ENCODE measurements around the gene CAMK2D. TPM values are rescaled to one million over a fixed set of nuclear protein-coding genes. Genes with fewer than 3 reads are reported as not detected.

The CAMK2D gene
- total RNA-seq, 1 experiment from 2014 or later, result 165 TPM

GRCh38 chr4:113481820-113482219 lies 279.7 kb downstream of the CAMK2D start:
- Histone ChIP-seq H3K9ac (ENCODE audit: low read length) (no peak overlapping the region), H3K36me3 (ENCODE audit: insufficient read depth, low read length) (peaks cover 46% of the 10 kb centered on the region)
- no peak for DNase-seq

GRCh38 chr4:113480109-113480508 lies 281.4 kb downstream of the CAMK2D start:
- Histone ChIP-seq H3K36me3 (ENCODE audit: insufficient read depth, low read length) (peaks cover 52% of the 10 kb centered on the region), H3K79me2 (ENCODE audit: low read length) (no peaks in the 10 kb centered on the region), H3K9me2 (replicated peaks; ENCODE audit: insufficient read depth, low read length) (no peaks in the 10 kb centered on the region), H3K4me1 (ENCODE audit: low read length) (no peaks in the 10 kb centered on the region), H3K4me2 (ENCODE audit: low read depth, low read length, poor library complexity, severe bottlenecking) (no peak overlapping the region), H3K27ac (ENCODE audit: low read length) (no peak overlapping the region), H2AFZ (ENCODE audit: low read length) (no peak overlapping the region), H3K27me3 (ENCODE audit: low read length) (no peaks in the 10 kb centered on the region), H3K9ac (ENCODE audit: low read length) (no peak overlapping the region), H3K4me3 (ENCODE audit: low read length) (no peak overlapping the region), H4K20me1 (ENCODE audit: insufficient read depth, low read depth, low read length) (no peaks in the 10 kb centered on the region), H3K9me3 (ENCODE audit: low read length) (no peaks in the 10 kb centered on the region)
- no peak for DNase-seq

More at GRCh38 chr4:113481820-113482219, 279.7 kb downstream of the CAMK2D start:
- Histone ChIP-seq H3K4me1 (ENCODE audit: low read length) (no peaks in the 10 kb centered on the region), H3K27ac (ENCODE audit: low read length) (no peak overlapping the region), H3K4me2 (ENCODE audit: low read depth, low read length, poor library complexity, severe bottlenecking) (no peak overlapping the region), H2AFZ (ENCODE audit: low read length) (no peak overlapping the region), H4K20me1 (ENCODE audit: insufficient read depth, low read depth, low read length) (no peaks in the 10 kb centered on the region), H3K9me3 (ENCODE audit: low read length) (no peaks in the 10 kb centered on the region), H3K4me3 (ENCODE audit: low read length) (no peak overlapping the region), H3K27me3 (ENCODE audit: low read length) (no peaks in the 10 kb centered on the region), H3K79me2 (ENCODE audit: low read length) (no peaks in the 10 kb centered on the region), H3K9me2 (replicated peaks; ENCODE audit: insufficient read depth, low read length) (no peaks in the 10 kb centered on the region)

GRCh38 chr4:113478032-113478431 lies 283.5 kb downstream of the CAMK2D start:
- Histone ChIP-seq H3K79me2 (ENCODE audit: low read length) (0 out of 2 replicates have a peak, but pooled peaks cover 2% of the 10 kb centered on the region), H4K20me1 (ENCODE audit: insufficient read depth, low read depth, low read length) (no peaks in the 10 kb centered on the region), H3K4me2 (ENCODE audit: low read depth, low read length, poor library complexity, severe bottlenecking) (no peak overlapping the region)

GRCh38 chr4:113476800-113477199 lies 284.7 kb downstream of the CAMK2D start:
- Histone ChIP-seq H4K20me1 (ENCODE audit: insufficient read depth, low read depth, low read length) (no peaks in the 10 kb centered on the region), H3K36me3 (ENCODE audit: insufficient read depth, low read length) (peaks cover 37% of the 10 kb centered on the region), H3K9ac (ENCODE audit: low read length) (no peak overlapping the region), H3K27me3 (ENCODE audit: low read length) (no peaks in the 10 kb centered on the region), H3K27ac (ENCODE audit: low read length) (no peak overlapping the region), H3K4me1 (ENCODE audit: low read length) (no peaks in the 10 kb centered on the region), H2AFZ (ENCODE audit: low read length) (no peak overlapping the region), H3K9me3 (ENCODE audit: low read length) (no peaks in the 10 kb centered on the region), H3K79me2 (ENCODE audit: low read length) (0 out of 2 replicates have a peak, but pooled peaks cover 3% of the 10 kb centered on the region), H3K4me2 (ENCODE audit: low read depth, low read length, poor library complexity, severe bottlenecking) (no peak overlapping the region), H3K4me3 (ENCODE audit: low read length) (no peak overlapping the region), H3K9me2 (replicated peaks; ENCODE audit: insufficient read depth, low read length) (no peaks in the 10 kb centered on the region)
- no peak for DNase-seq

More at GRCh38 chr4:113478032-113478431, 283.5 kb downstream of the CAMK2D start:
- peaks cover 41% of the 10 kb centered on the region for H3K36me3 ChIP-seq (ENCODE audit: insufficient read depth, low read length)
- no peak overlapping the region for H2AFZ ChIP-seq (ENCODE audit: low read length)
- H3K9ac ChIP-seq (ENCODE audit: low read length), result no peak overlapping the region
- H3K27ac ChIP-seq (ENCODE audit: low read length), result no peak overlapping the region
- no peaks in the 10 kb centered on the region for H3K4me1 ChIP-seq (ENCODE audit: low read length)
- DNase-seq, result no peak
- no peak overlapping the region for H3K4me3 ChIP-seq (ENCODE audit: low read length)
- no peaks in the 10 kb centered on the region for H3K27me3 ChIP-seq (ENCODE audit: low read length)
- no peaks in the 10 kb centered on the region for H3K9me3 ChIP-seq (ENCODE audit: low read length)
- no peaks in the 10 kb centered on the region for H3K9me2 ChIP-seq (replicated peaks; ENCODE audit: insufficient read depth, low read length)

GRCh38 chr4:113474017-113474416 lies 287.5 kb downstream of the CAMK2D start:
- H3K79me2 ChIP-seq (ENCODE audit: low read length), result 0 out of 2 replicates have a peak, but pooled peaks cover 3% of the 10 kb centered on the region
- H3K4me1 ChIP-seq (ENCODE audit: low read length), result no peaks in the 10 kb centered on the region
- no peak overlapping the region for H2AFZ ChIP-seq (ENCODE audit: low read length)
- DNase-seq, result no peak
- no peak overlapping the region for H3K27ac ChIP-seq (ENCODE audit: low read length)
- no peak overlapping the region for H3K4me3 ChIP-seq (ENCODE audit: low read length)
- H3K9me2 ChIP-seq (replicated peaks; ENCODE audit: insufficient read depth, low read length), result no peaks in the 10 kb centered on the region
- H3K4me2 ChIP-seq (ENCODE audit: low read depth, low read length, poor library complexity, severe bottlenecking), result no peak overlapping the region
- peaks cover 31% of the 10 kb centered on the region for H3K36me3 ChIP-seq (ENCODE audit: insufficient read depth, low read length)
- no peaks in the 10 kb centered on the region for H3K9me3 ChIP-seq (ENCODE audit: low read length)
- no peak overlapping the region for H3K9ac ChIP-seq (ENCODE audit: low read length)
- H4K20me1 ChIP-seq (ENCODE audit: insufficient read depth, low read depth, low read length), result no peaks in the 10 kb centered on the region
- no peaks in the 10 kb centered on the region for H3K27me3 ChIP-seq (ENCODE audit: low read length)

GRCh38 chr4:113472864-113473263 lies 288.7 kb downstream of the CAMK2D start:
- H3K4me1 ChIP-seq (ENCODE audit: low read length), result no peaks in the 10 kb centered on the region
- H3K9ac ChIP-seq (ENCODE audit: low read length), result no peak overlapping the region
- H3K4me2 ChIP-seq (ENCODE audit: low read depth, low read length, poor library complexity, severe bottlenecking), result no peak overlapping the region
- no peaks in the 10 kb centered on the region for H3K9me3 ChIP-seq (ENCODE audit: low read length)
- H3K9me2 ChIP-seq (replicated peaks; ENCODE audit: insufficient read depth, low read length), result no peaks in the 10 kb centered on the region
- no peaks in the 10 kb centered on the region for H4K20me1 ChIP-seq (ENCODE audit: insufficient read depth, low read depth, low read length)
- no peak overlapping the region for H3K27ac ChIP-seq (ENCODE audit: low read length)
- no peaks in the 10 kb centered on the region for H3K27me3 ChIP-seq (ENCODE audit: low read length)
- H3K79me2 ChIP-seq (ENCODE audit: low read length), result 0 out of 2 replicates have a peak, but pooled peaks cover 3% of the 10 kb centered on the region
- H2AFZ ChIP-seq (ENCODE audit: low read length), result no peak overlapping the region
- peaks cover 19% of the 10 kb centered on the region for H3K36me3 ChIP-seq (ENCODE audit: insufficient read depth, low read length)
- DNase-seq, result no peak
- H3K4me3 ChIP-seq (ENCODE audit: low read length), result no peak overlapping the region

- Histone ChIP-seq H3K9me3 (ENCODE audit: low read length) (no peaks in the 10 kb centered on the region), H2AFZ (ENCODE audit: low read length) (no peak overlapping the region), H3K4me3 (ENCODE audit: low read length) (no peak overlapping the region), H3K9ac (ENCODE audit: low read length) (no peak overlapping the region), H3K4me2 (ENCODE audit: low read depth, low read length, poor library complexity, severe bottlenecking) (no peak overlapping the region), H3K79me2 (ENCODE audit: low read length) (0 out of 2 replicates have a peak, but pooled peaks cover 3% of the 10 kb centered on the region), H3K27ac (ENCODE audit: low read length) (no peak overlapping the region), H3K27me3 (ENCODE audit: low read length) (no peaks in the 10 kb centered on the region), H4K20me1 (ENCODE audit: insufficient read depth, low read depth, low read length) (no peaks in the 10 kb centered on the region), H3K9me2 (replicated peaks; ENCODE audit: insufficient read depth, low read length) (no peaks in the 10 kb centered on the region), H3K4me1 (ENCODE audit: low read length) (no peaks in the 10 kb centered on the region), H3K36me3 (ENCODE audit: insufficient read depth, low read length) (peaks cover 8% of the 10 kb centered on the region)
- no peak for DNase-seq
Observed at GRCh38 chr4:113471146-113471860, 290.2 kb downstream of the CAMK2D start.

- Histone ChIP-seq H3K27ac (ENCODE audit: low read length) (no peak overlapping the region), H3K4me3 (ENCODE audit: low read length) (no peak overlapping the region), H2AFZ (ENCODE audit: low read length) (no peak overlapping the region), H3K9me2 (replicated peaks; ENCODE audit: insufficient read depth, low read length) (no peaks in the 10 kb centered on the region), H3K36me3 (ENCODE audit: insufficient read depth, low read length) (peaks cover 9% of the 10 kb centered on the region; the same call in 1 of the 2 replicates), H3K9me3 (ENCODE audit: low read length) (no peaks in the 10 kb centered on the region), H3K9ac (ENCODE audit: low read length) (no peak overlapping the region), H3K4me1 (ENCODE audit: low read length) (no peaks in the 10 kb centered on the region), H3K27me3 (ENCODE audit: low read length) (no peaks in the 10 kb centered on the region), H3K4me2 (ENCODE audit: low read depth, low read length, poor library complexity, severe bottlenecking) (no peak overlapping the region), H4K20me1 (ENCODE audit: insufficient read depth, low read depth, low read length) (no peaks in the 10 kb centered on the region), H3K79me2 (ENCODE audit: low read length) (0 out of 2 replicates have a peak, but pooled peaks cover 3% of the 10 kb centered on the region)
- no peak for DNase-seq
Observed at GRCh38 chr4:113469926-113470325, 291.6 kb downstream of the CAMK2D start.

Measured in Karpas-422 (cell line).